IMR-90 (cell line): Measurements from ENCODE around the gene MAP10. TPM values are rescaled to one million over a fixed set of nuclear protein-coding genes. Genes with fewer than 3 reads are reported as not detected.
A peak's percentile ranks its signal among the peaks of the same experiment; 100 is the strongest.

Experiments used
- ATAC-seq: fragments of 200-7000 bp; cut with Tn5 transposase; 2 replicates; pipeline ENCODE4 v1.9.1; 2020; ENCODE audit warnings: low read depth, mild to moderate bottlenecking, moderate library complexity
- BruUV-seq: library from RNA; stranded (reverse); fragments of 400-500 nt; replicated peaks from 2 replicates; lab custom pipeline; 2021; lab: Mats Ljungman, UMichigan
- CTCF ChIA-PET: fragments of 300-600 bp; formaldehyde crosslinking; extraction: SDS; loops from one replicate; lab custom pipeline; 2021; ENCODE audit warnings: antibody characterized with exemption; lab: Yijun Ruan, JAX
- POLR2A ChIA-PET: fragments of 300-600 bp; sonication (Branson Sonifier 250); formaldehyde crosslinking; loops from one replicate; lab custom pipeline; 2022; ENCODE audit warnings: antibody characterized with exemption; ENCODE audit not compliant: unreplicated experiment; lab: Charles Lee
- DNase-seq: peaks from one replicate; pipeline ENCODE4 v3.0.0; 2013
- H2AFZ ChIP-seq: replicated peaks from 2 replicates; pipeline ENCODE3; 2013; ENCODE audit warnings: low read length, mild to moderate bottlenecking; ENCODE audit not compliant: poor library complexity
- H2AK5ac ChIP-seq: 2 replicates; pipeline ENCODE4 v1.6.1; 2013; ENCODE audit warnings: low read depth, low read length, inconsistent platforms
- H2AK9ac ChIP-seq: replicated peaks from 2 replicates; pipeline ENCODE3; 2013; ENCODE audit warnings: mild to moderate bottlenecking, low read depth, low read length, moderate library complexity; ENCODE audit not compliant: poor library complexity
- H2BK120ac ChIP-seq: 2 replicates; pipeline ENCODE4 v1.6.1; 2013; ENCODE audit warnings: low read depth, low read length, inconsistent platforms
- H2BK15ac ChIP-seq: 3 replicates; pipeline ENCODE4 v1.6.1; 2013; ENCODE audit warnings: low read depth, low read length, inconsistent platforms
- H2BK20ac ChIP-seq: 2 replicates; pipeline ENCODE4 v1.6.1; 2013; ENCODE audit warnings: low read depth, mild to moderate bottlenecking, inconsistent platforms, low read length, moderate library complexity
- H2BK5ac ChIP-seq: 2 replicates; pipeline ENCODE4 v1.6.1; 2013; ENCODE audit warnings: mild to moderate bottlenecking, low read depth, low read length, inconsistent platforms; ENCODE audit not compliant: poor library complexity, severe bottlenecking
- H3K14ac ChIP-seq: replicated peaks from 2 replicates; pipeline ENCODE4 v1.6.1; 2013; ENCODE audit warnings: low read depth, low read length, inconsistent platforms
- H3K18ac ChIP-seq: 2 replicates; pipeline ENCODE4 v1.6.1; 2013; ENCODE audit warnings: low read depth, low read length, control low read depth
- H3K23ac ChIP-seq: 2 replicates; pipeline ENCODE4 v1.6.1; 2013; ENCODE audit warnings: low read depth, low read length, inconsistent platforms
- H3K27ac ChIP-seq: 2 replicates; pipeline ENCODE4 v1.5.1; 2013; ENCODE audit warnings: mild to moderate bottlenecking, control low read depth, low read length; ENCODE audit not compliant: insufficient read depth
- H3K27me3 ChIP-seq: 2 replicates; pipeline ENCODE4 v1.6.1; 2013; ENCODE audit warnings: low read length; ENCODE audit not compliant: control insufficient read depth, insufficient read depth
- H3K36me3 ChIP-seq: 2 replicates; pipeline ENCODE4 v1.6.1; 2013; ENCODE audit warnings: low read length, mixed read lengths; ENCODE audit not compliant: control insufficient read depth, insufficient read depth
- H3K4ac ChIP-seq: 2 replicates; pipeline ENCODE4 v1.6.1; 2013; ENCODE audit warnings: low read depth, low read length, inconsistent platforms
- H3K4me1 ChIP-seq: 2 replicates; pipeline ENCODE4 v1.6.1; 2013; ENCODE audit warnings: low read length, mixed read lengths; ENCODE audit not compliant: control insufficient read depth, insufficient read depth
- H3K4me2 ChIP-seq: 2 replicates; pipeline ENCODE4 v1.6.1; 2013; ENCODE audit warnings: low read depth, mild to moderate bottlenecking, control low read depth, low read length, moderate library complexity
- H3K4me3 ChIP-seq: 2 replicates; pipeline ENCODE4 v1.5.1; 2013; ENCODE audit warnings: low read depth, mild to moderate bottlenecking, control low read depth, low read length, moderate library complexity; ENCODE audit not compliant: insufficient read depth
- H3K56ac ChIP-seq: 2 replicates; pipeline ENCODE4 v1.6.1; 2013; ENCODE audit warnings: low read length, inconsistent platforms; ENCODE audit not compliant: insufficient read depth; ENCODE audit errors: extremely low read depth
- H3K79me1 ChIP-seq, 2 experiments: 2 replicates each; pipeline ENCODE4 v1.6.1; 2013; ENCODE audit warnings: low read length in 2 of 2, inconsistent platforms in 1 of 2, low read depth in 1 of 2
- H3K9ac ChIP-seq: 2 replicates; pipeline ENCODE4 v1.6.1; 2013; ENCODE audit warnings: low read depth, low read length, control low read depth
- H3K9me1 ChIP-seq: 2 replicates; pipeline ENCODE4 v1.6.1; 2013; ENCODE audit warnings: low read length, inconsistent platforms; ENCODE audit not compliant: insufficient read depth
- H3K9me3 ChIP-seq: 2 replicates; pipeline ENCODE4 v1.6.1; 2013; ENCODE audit warnings: low read length; ENCODE audit not compliant: control insufficient read depth, insufficient read depth
- H4K20me1 ChIP-seq: 2 replicates; pipeline ENCODE4 v1.6.1; 2013; ENCODE audit warnings: low read length, inconsistent platforms; ENCODE audit not compliant: insufficient read depth
- H4K5ac ChIP-seq: 2 replicates; pipeline ENCODE4 v1.6.1; 2013; ENCODE audit warnings: mild to moderate bottlenecking, low read depth, low read length, control low read depth
- H4K8ac ChIP-seq, 2 experiments: 2 replicates each; pipeline ENCODE4 v1.6.1; 2013; ENCODE audit warnings: low read depth in 2 of 2, low read length in 2 of 2, control low read depth in 1 of 2, inconsistent platforms in 1 of 2
- H4K91ac ChIP-seq: 2 replicates; pipeline ENCODE4 v1.6.1; 2013; ENCODE audit warnings: low read depth, low read length, inconsistent platforms; ENCODE audit not compliant: insufficient read depth
- CEBPB ChIP-seq: IDR thresholded peaks from 2 replicates; pipeline ENCODE4 v1.6.1; 2012; ENCODE audit warnings: low read depth, low read length, improper control_type of control experiment
- MXI1 ChIP-seq: IDR thresholded peaks from 2 replicates; pipeline ENCODE4 v1.6.1; 2012; ENCODE audit warnings: low read depth, mild to moderate bottlenecking, low read length, moderate library complexity, borderline replicate concordance
- WGBS, 2 experiments: methylation state at CpG; one replicate each; pipeline versions ENCODE4 v1.1.5 to v1.1.7; 2013; ENCODE audit warnings: missing lambda C conversion rate in 2 of 2; ENCODE audit not compliant: insufficient read length in 1 of 2; ENCODE audit errors: extremely low coverage in 2 of 2; 5-methylcytosine and 5-hydroxymethylcytosine counted together
- dilution Hi-C: fragments of 300-500 bp; cut with HindIII; formaldehyde crosslinking; loops from one replicate; pipeline ENCODE4 v1.14.3; 2018; ENCODE audit warnings: low sequenced_read_pairs; ENCODE audit not compliant: unreplicated experiment
- in situ Hi-C: fragments of 300-500 bp; cut with MboI; formaldehyde crosslinking; loops from 3 replicates; pipeline ENCODE4 v1.14.3; 2019; ENCODE audit warnings: low sequenced_read_pairs, inconsistent platforms, mixed read lengths
- intact Hi-C: fragments of 100-400 bp; cut with micrococcal nuclease; formaldehyde crosslinking; loops from 2 replicates; pipeline ENCODE4 v1.10.0; 2022
- polyA plus RNA-seq, 3 experiments: library from polyadenylated mRNA; depleted of rRNA; stranded (reverse); fragments of >200 nt; gene quantifications; 2 replicates each; pipeline ENCODE4 v1.2.3, GENCODE V29; 2012; ENCODE audit warnings: low replicate concordance in 1 of 3
- total RNA-seq: library from RNA; depleted of rRNA; stranded (reverse); fragments of >200 nt; gene quantifications from 2 replicates; pipeline ENCODE4 v1.2.3, GENCODE V29; 2012

MAP10 gene
- total and polyA plus RNA-seq, 2 of the 4 experiments (the other 2 are of a cell fraction), result 1.0 to 1.1 TPM

DNA sequence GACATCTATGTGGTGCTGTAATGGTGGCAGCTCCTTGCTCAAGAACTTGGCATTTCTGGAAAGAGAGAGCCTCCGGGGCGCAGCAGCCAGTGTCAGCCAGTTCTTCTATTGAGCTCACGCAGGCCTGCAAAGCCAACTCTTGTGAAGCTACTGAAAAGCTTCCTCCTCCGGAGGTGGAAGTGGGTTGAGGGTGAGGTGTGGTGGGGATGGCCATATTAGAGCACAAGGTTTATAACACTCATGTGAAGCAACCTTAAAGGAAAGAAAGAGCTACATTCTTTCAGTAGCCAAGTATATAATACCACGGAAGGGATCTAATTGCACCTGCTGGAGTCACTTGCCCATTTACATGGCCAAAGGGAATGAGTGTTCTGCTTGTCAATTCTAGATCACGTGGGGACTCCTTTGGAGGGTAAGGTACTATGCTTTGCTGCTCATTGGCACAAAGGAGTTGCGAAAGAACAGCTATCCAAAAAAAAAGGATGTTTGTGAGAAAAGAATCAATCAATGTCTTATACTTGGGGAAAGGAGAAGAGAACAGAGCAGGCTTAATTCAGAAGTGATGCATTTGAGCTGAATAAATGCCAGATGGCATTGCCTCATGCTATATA lies 18.3 kb upstream of the MAP10 start:
- Histone ChIP-seq H3K23ac (no peak overlapping the region), H3K9me1 (no peaks in the 10 kb centered on the region), H2BK20ac (no peak overlapping the region), H3K4me2 (no peak overlapping the region), H2AK5ac (no peak overlapping the region), H2AFZ (no peak overlapping the region), H3K9ac (no peak overlapping the region), H3K27ac (no peak overlapping the region), H4K8ac (no peak overlapping the region), H3K56ac (no peak overlapping the region), H3K18ac (no peak overlapping the region), H2BK5ac (no peak overlapping the region), H3K4me1 (no peaks in the 10 kb centered on the region), H4K5ac (no peak overlapping the region), H4K91ac (no peak overlapping the region), H4K20me1 (no peaks in the 10 kb centered on the region), H2AK9ac (no peak overlapping the region), H2BK15ac (no peak overlapping the region), H3K4me3 (no peak overlapping the region), H3K14ac (no peak overlapping the region), H3K27me3 (no peaks in the 10 kb centered on the region), H3K9me3 (no peaks in the 10 kb centered on the region), H3K79me1 (no peaks in the 10 kb centered on the region), H3K4ac (no peak overlapping the region), H3K36me3 (no peaks in the 10 kb centered on the region), H2BK120ac (no peak overlapping the region)
- DNase-seq (no peak), ATAC-seq (no peak)
- TF ChIP-seq MXI1 (no peak), CEBPB (0 out of 2 replicates have a peak, but pooled peaks have one; percentile 2)
- ChIA-PET CTCF (no interaction called here), POLR2A (no interaction called here)
- intact Hi-C loops, result no loop called here
- in situ Hi-C loops, result no loop called here
- dilution Hi-C loops, result no loop called here
- BruUV-seq, result no TSS peak
- no CpG with 5 or more reads among the region's 7 CpGs for WGBS, 2 experiments
